Fibroblast of skin of abdomen (primary cell): Measurements from ENCODE around the gene FRMD5.

ENCODE experiments used
- DNase-seq: peaks from one replicate; pipeline ENCODE4 v3.0.0-alpha.2; 2013

Gene FRMD5

DNA sequence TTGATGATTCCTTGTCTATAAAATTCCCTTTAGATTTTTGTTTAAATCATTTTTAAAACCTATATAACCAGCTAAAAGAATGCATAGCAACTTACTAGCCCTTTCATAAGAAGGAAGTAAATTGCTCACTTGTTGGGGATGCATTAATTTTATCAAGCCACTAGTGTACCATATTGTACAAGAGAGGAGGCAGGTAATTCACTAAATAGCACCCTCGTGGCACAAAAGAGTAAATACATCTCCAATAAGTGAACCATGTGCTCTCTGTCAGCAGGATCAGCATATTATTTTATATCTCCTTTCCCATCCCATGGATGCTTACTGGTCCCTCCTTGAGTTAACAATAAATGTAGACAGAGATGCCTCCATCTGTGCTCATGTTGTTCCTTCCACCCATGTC, 34.3 kb downstream of the FRMD5 start:
- no peak for DNase-seq

DNA sequence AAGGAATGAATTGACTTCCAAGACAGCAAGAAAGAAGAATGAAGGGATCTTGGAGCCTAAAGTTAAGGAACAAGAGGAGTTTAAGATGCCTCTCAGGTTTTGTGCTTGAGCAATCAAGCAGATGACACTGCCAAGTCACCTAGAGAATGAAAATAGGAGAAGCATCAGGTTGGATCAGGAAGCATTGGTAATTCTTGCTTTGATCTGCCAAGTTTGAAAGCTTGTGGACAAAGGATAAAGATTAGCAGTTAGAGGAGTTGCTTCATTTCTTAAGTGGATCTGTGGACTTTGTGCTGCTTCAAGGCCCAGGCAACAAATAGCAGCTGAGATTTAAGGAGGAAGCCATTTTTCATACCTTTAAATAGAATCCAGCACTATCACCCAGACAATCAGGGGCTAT, 35.6 kb downstream of the FRMD5 start:
- DNase-seq = no peak

DNA sequence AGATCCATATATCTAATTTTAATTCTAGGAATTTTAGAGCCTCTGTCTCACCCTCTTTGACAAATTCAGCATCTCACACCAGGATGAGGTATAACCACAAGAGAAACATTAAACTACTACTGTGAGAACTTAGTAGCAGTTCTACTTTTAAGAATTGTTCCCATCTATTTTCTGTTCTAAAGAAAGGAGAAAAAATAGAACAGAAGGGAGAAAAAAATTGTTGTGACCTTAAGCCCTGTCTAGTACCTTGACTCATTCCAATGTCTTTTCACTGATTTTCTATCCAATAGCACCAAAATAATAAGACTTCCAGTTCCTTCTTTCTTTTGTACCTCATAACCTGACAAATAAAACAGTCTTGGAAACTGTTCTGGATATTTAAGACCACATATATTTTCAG, 37.0 kb downstream of the FRMD5 start:
- DNase-seq = no peak

DNA sequence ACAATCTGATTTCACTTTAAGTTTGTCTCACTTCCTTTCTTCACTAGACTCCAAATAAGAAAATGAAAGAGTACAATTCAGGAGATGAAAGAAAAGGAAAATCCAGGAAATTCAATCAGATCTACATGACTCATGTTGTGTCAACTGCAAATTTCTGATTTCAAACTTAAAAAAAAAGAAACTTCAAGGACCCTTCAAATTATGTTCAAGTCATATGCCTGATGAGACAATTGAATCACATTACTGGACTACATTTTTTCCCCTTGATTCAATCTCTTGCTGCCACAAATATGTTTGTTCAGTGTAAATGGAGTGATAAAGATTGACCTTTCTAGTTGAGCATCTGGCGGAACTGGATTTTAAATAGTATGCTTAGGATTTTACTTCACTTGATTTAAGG, 37.4 kb downstream of the FRMD5 start:
- DNase-seq = peak; percentile 94

DNA sequence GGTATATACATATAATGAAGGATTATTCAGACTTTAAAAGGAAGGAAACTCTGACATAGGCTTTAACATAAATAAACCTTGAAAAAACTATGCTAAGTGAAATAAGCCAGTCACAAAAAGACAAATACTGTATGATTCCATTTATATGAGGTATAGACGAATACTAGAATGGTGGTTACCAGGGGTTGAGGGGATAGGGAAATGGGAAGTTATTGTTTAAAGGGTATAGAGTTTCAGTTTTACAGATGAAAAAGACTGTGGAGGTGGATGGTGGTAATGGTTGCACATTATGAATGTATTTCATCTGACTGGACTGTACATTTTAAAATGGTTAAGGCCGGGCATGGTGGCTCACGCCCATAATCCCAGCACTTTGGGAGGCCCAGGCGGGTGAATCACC, 41.7 kb downstream of the FRMD5 start:
- no peak for DNase-seq

DNA sequence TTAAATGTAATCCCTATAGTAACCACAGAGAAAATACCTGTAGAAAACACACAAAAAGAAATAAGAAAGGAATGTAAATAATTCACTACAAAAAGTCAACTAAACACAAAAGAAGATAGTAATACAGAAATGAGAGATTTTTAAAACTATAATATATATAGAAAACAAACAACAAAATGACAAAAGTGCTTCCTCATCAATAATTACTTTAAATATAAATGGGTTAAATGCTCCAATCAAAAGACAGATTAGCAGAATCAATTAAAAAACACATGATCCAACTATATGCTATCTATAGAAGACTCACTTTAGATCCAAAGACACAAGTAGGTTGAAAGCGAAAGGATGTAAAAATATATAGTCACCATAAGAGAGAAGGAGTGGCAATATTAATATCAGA, 45.8 kb downstream of the FRMD5 start:
- no peak for DNase-seq

DNA sequence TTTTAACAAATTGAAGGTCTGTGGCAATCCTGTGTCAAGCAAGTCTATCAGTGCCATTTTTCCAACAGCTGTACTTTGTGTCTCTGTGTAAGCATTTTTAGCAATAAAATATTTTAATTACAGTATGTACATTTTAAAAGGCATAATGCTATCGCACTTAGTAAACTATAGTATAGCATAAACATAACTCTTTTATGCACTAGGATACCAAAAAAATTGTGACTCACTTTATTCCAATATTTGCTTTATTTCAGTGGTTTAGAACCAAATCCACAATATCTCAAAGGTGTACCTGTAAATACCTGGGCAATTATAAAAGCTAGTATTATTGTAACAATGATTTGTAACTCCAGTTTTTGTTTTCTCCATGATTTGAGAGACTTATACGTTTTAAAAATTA, 46.5 kb downstream of the FRMD5 start:
- DNase-seq = no peak

DNA sequence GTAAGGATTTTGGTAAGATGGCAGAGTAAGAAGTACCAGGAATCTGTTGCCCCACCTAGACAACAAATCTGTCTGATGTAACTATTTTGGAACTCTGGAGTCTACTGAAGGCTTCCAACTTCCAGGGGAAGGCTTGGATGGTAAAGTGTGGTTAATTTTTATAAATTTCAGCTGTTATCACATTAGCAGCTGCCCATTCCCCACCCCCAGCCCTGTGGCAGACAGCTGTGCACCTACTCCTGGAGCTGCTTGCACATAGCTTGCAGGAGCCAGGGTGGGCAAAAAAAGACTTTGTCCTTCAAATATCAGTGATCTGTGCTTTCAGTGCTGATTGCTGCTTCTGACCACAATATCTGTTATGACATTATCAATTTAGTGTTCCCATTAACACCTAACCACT, 47.4 kb downstream of the FRMD5 start:
- no peak for DNase-seq

DNA sequence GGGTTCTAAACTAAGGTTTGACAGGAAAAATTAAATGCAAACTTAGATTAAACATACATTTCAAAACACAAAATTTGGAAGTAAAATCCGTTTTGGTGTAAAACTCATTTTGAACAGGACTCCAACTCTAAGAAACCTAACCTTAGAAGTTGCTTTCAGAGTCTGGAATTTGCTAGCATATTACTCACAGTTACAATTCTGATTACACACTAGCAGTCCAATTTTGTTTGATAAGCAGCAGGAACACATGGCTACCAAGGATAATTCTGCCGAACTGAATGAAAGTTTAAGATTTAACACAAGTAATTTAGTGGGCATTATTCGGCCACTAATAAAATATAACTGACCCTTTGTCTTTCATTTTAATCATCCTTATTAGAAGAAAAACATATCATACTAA, 49.6 kb downstream of the FRMD5 start:
- no peak for DNase-seq

DNA sequence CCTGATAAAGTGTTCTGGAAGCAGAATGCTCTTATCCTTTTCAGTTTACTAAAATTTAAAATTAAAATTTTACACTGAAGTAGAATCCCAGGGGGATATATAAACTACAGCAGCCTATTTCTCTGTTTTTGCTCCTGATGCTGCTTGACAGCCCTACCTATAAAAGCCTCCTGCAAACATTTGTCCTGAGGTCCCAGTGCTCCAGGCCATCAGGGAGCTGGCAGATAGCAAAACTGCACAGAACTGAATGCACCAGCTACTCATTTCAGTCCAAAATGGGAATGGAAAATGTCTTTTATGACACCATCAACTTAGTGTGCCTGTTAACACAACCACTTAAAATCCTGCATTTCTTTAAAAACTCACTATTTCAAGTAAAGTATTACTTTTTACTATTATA, 50.1 kb downstream of the FRMD5 start:
- no peak for DNase-seq

DNA sequence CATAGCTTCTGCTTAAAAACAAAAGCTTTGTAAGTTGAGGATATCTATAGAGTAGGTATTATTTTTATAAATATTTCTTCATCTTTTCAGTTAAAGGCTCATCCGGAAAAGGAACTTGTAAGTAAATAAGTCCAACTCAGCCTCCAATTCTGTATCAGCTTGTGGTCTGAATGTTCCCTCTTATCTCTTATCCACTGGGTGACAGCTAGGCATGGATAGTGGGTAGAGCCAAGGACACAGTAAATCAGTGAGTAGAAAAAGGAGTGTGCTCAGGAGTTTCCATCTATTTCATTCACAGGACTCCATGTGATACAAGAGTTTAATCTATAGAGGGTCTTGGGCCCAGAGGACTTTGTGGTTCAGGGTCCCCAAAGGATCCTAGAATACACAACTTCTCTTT, 50.9 kb downstream of the FRMD5 start:
- DNase-seq = no peak

DNA sequence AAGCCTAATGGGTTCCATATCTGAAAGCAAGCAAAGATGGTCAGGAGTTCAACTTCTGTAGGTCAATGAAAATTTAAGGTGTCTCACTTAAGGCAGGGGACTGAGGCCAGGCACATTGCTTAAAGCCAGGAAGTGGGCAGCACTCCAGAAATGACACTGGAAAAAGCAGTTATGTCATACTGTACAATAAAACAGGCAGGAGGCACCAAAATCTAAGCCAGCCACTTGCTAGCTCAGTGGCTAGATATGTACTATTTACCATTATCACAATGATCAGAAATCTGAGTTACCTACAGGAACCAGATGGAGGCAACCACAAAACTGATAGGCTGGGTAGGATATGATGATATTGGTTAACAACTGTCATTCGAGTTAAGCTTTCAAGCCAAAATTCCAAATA, 57.3 kb downstream of the FRMD5 start:
- no peak for DNase-seq

DNA sequence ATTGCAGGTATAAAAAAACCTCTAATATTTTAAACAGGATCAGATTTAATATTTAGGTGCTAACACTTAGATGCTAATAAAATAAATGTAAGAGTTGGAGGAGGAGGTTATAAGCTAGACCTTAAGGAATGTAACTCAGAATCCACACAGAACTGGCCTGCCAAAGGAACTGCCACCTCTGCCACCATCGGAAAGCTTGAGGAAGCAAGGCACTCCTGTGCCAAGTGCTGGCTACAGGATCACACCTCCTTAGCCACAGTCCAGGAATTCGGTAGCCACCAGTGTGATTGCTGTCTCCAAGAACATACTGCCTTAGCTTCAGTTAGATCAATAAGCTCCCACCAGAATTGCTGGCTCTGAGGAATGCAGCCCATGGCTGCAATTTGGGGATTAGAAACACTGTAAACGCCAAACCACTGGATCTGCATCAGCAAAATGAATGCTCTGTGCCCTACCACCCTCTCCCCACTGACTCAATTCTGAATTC, 58.0 kb downstream of the FRMD5 start:
- no peak for DNase-seq

DNA sequence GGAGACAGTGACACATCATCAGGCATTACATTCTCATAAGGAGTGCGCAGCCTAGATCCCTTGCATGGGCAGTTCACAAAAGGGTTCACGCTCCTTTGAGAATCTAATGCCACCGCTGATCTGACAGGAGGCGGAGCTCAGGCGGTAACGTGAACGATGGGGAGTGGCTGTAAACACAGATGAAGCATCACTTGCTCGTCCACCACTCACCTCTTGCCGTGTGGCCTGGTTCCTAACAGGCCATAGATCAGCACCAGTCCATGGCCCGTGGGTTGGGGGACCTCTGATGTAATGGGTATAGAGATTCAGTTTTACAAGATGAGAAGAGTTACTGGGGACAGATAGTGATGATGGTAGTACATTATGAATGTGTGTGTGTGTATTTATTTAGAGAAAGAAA, 63.0 kb downstream of the FRMD5 start:
- DNase-seq = no peak

DNA sequence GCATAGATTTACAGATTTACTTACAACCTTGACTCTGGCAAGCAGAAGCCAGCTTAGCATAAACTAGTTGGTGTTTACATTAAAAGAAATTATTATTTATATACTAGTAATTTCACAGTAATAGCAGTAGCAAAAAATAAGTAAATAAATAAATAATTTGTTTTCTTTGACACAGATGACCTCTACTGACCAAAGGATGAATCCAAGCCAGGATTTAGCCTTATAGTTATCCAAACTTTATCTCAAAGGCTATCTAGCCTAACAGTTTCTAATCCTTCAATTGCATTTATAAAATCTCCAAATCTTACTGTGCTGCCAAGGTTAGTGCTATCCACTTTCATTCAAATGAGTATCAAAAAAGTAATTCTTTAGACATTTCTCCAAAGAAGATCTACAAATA, 64.3 kb downstream of the FRMD5 start:
- DNase-seq = no peak

DNA sequence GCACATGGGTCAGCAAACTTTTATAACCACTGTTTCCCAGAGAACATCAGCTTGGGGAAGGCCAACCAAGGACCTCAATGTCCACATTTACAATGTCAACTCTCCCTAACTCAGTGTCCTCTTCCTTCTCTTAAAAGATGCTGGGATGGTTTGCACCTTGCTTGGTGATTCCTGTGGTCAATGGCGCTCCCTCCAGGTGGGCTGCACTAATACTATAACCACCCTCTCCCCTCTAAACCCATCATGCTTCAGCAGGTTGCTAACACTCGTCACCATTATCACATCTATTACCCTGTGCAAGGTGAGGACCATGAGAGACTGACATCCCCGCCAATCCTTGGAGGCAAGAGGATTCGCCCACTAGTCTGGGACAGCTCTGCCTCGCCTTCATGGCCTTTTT, 65.2 kb downstream of the FRMD5 start:
- no peak for DNase-seq

DNA sequence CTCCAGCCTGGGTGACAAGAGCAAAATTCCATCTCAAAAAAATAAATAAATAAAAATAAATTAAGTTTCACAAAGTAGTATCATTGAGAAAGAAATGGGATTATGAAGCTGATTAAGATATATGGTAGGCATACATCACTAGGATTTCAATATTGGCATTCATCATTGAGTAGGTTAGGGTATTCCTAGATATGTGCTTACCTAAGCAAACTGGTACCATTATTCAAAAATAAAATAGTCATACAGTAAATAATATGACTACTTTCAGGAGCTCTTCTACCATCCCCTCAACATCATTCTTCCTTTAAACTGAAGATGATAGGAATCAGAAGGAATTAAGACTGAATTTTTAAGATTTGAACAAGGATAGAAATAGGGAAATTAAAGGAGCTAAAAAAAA, 66.6 kb downstream of the FRMD5 start:
- no peak for DNase-seq

DNA sequence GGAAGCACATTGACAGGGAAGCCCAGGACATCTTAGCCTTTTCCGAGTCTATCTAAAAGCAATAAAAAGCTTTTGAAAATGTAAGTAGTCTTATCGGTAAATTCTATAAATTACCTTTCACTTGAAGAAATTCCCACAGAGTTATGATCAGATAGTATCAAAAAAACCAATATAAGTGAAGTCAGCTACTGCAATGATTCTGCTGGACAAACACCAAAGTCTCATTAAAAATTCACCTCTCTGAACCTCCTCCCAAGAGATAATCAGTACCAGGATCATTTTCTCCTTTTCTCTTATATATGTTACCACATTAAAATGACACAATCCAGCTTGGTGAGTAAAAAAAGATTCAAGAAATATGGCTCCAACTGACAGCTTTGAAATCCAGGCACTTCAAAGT, 69.2 kb downstream of the FRMD5 start:
- DNase-seq = no peak

DNA sequence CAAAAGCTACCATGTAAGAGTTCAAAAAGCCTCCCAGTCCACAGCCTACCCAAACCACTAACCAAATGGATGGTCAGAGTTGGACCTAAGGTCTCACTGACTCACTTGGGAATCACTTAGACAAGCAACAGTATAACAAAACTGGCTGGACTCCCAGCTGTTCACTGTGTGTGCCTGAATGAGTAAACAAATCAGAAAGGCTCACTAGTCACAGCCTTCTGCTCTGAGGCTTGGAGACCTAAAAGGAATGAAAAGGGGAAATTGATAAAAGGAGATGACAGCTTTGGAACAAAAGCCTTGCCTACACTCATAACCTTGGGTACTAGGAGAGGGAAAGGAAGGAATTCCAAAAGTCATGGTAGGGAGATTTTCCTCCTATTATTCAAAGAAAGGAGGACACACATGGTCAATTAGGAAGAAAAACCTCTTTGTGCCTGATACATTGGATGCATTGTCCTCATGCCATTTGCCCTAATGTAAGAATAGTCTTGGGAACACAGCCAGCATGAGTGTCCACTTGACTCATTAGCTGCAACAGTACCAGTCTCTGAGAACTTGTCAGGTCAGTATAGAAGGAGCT, 92.3 kb downstream of the FRMD5 start:
- peak; percentile 91 for DNase-seq

DNA sequence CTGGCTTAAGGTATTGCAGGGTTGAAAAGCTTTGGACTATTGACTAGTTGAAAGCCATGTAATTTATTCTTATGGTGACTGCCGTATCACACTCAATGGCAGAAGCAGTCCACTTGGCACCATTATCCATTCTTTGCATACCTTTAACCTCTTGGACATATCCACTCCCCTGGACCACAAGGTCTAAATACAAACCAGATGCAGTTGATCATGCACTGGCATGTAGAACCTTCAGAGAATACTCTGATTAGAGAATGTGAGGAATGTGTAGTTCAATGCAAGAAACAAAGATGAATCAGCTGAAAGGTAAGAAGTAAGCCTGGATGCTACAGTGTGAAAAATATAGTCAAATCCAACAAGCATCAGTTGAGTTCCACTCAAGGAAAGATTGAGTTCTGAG, 93.1 kb downstream of the FRMD5 start:
- peak; percentile 92 for DNase-seq

DNA sequence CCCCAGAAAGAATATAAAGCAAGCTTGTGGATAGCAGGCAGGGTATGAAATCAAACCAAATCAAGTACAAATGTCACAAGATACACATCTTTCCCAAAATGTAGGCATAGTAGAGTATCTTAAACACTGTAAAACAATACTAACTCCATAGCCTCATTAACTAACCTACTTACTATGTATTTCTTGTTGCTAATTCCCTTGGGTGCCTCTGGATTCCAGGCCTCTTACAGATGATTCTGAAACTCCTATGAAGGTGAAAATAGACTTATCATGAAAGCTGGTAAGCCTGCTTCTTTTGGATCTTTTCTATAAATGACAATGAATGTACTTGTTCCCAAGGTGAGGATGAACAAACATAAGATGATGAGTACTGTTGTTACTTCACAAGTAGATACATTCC, 93.8 kb downstream of the FRMD5 start:
- peak; percentile 58 for DNase-seq

DNA sequence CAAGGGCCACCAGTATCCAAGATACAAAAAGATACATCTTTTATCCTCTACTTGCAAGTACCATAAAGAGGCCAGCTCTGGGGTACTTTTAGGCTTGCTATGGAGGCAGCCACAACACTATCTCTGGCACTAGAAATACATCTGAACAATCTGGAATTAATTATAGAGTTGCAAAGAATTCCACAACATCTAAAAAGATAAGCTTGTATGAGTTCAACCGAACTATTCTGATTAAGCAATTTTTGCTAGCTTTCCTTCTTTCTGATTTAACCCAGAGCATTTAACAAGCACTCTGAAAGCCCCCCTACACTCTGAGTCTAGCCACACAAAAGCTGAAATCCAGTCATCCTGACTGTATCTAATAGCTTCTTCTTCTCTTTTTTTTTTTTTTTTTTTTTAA, 95.4 kb downstream of the FRMD5 start:
- peak; percentile 84 for DNase-seq

DNA sequence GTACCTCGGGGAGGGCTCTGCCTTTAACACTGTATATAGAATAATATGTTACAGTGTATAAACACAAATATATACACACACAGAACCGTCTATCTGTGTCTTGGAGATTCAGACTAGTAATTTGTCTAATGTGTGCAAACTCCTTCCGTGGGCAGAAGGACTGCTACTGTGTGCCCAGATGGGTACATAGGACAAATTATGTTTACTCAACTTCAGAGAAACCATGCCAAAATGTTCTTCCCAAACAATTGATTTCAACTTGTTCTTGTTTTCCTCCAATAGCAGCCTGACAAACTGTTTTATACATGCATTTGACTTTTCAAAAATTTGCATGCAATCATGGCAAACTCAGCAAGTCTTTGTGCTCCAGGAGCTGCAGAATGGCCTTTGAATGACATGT, 97.5 kb downstream of the FRMD5 start:
- DNase-seq = no peak

DNA sequence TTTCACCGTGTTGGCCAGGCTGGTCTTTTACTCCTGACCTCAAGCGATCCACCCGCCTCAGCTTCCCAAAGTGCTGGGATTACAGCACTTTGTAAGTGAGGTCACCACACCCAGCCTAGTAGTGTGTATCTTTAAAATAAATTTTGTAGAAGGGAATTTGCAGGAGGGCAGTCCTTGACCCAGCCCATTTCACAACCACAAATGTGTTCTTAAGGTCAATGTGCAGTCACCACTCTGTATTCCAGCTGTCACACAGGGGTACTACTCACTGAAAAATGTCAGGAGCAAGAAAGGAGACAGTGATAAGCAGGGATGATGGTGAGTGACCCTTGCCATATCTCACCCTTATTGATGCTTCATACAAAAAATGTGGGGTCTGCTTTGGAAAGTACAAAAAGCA, 98.5 kb downstream of the FRMD5 start:
- DNase-seq = no peak

DNA sequence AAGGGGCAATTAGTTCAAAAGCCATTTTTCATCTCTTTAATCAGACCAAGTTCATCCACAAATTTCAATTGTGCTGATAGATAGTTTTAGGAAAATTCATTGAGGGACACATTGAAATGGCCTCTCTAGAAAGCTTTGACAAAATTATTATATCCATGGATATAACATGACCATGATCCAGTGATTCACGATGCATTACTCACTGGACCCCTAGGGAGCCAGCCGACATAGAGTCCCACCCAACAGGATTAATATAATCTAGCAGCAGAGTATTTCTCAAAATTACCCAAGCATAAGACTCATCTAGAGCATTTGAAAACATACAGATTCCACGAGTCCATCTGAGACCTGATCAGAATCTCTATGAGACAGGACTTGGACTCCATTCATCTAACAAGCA, 100.3 kb downstream of the FRMD5 start:
- peak; percentile 39 for DNase-seq

DNA sequence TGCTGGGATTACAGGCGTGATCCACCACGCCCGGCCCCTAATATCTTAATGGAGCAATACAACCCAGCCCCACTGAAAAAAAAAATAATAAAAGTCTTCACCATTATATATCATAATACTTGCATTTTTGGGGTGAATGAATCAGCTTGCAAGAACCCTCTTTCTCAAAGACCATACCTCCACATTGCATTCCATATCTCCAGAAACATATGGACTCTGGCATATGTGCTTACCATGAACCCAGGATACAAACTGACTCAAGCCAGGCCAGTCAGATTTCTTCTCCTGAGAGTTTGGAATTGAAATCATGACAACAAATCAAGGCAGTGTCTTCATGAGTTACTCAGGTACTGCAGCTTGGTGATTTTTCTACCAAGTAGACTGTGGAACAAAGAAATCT, 101.2 kb downstream of the FRMD5 start:
- peak; percentile 54 for DNase-seq
